H1 (cell line): ENCODE measurements around the gene GLIS2. TPM values are rescaled to one million over a fixed set of nuclear protein-coding genes. Genes with fewer than 3 reads are reported as not detected.

Source experiments
- CTCF ChIA-PET: fragments of 300-600 bp; sonication (Branson Sonifier 250); formaldehyde crosslinking; loops from one replicate; lab custom pipeline; 2021; ENCODE audit not compliant: partially characterized antibody; lab: Charles Lee
- POLR2A ChIA-PET: fragments of 300-600 bp; sonication (Branson Sonifier 250); formaldehyde crosslinking; loops from one replicate; lab custom pipeline; 2021; ENCODE audit warnings: inconsistent platforms; ENCODE audit not compliant: partially characterized antibody; lab: Charles Lee
- DNase-seq, 2 experiments: peaks; one replicate each; pipeline versions ENCODE4 v3.0.0 to v3.0.0-alpha.2; 2010 to 2022; ENCODE audit warnings: low spot score in 2 of 2, low read depth in 1 of 2, mixed read lengths in 1 of 2
- FAIRE-seq: peaks from 2 replicates; lab custom pipeline; 2011; peaks lifted over from hg19 to GRCh38; lab: Jason Lieb, UNC
- H2AFZ ChIP-seq: 2 replicates; pipeline ENCODE4 v1.8.1; 2012; ENCODE audit warnings: low read length, inconsistent platforms
- H2AK5ac ChIP-seq: 2 replicates; pipeline ENCODE4 v1.6.1; 2013; ENCODE audit warnings: low read depth, low read length
- H2BK120ac ChIP-seq: replicated peaks from 2 replicates; pipeline ENCODE3; 2013; ENCODE audit warnings: low read depth, low read length, inconsistent platforms
- H2BK12ac ChIP-seq: 2 replicates; pipeline ENCODE4 v1.6.1; 2013; ENCODE audit warnings: low read depth, low read length
- H2BK15ac ChIP-seq: 2 replicates; pipeline ENCODE4 v1.6.1; 2013; ENCODE audit warnings: low read length
- H2BK20ac ChIP-seq: 2 replicates; pipeline ENCODE4 v1.6.1; 2013; ENCODE audit warnings: low read length
- H2BK5ac ChIP-seq: 2 replicates; pipeline ENCODE4 v1.6.1; 2013; ENCODE audit warnings: low read depth, low read length
- H3K14ac ChIP-seq: 2 replicates; pipeline ENCODE4 v1.6.1; 2013; ENCODE audit warnings: inconsistent platforms; ENCODE audit not compliant: insufficient read length
- H3K18ac ChIP-seq: 2 replicates; pipeline ENCODE4 v1.6.1; 2013; ENCODE audit warnings: low read length; ENCODE audit errors: extremely low read depth
- H3K23ac ChIP-seq: 2 replicates; pipeline ENCODE4 v1.6.1; 2013; ENCODE audit warnings: inconsistent platforms; ENCODE audit not compliant: insufficient read length
- H3K23me2 ChIP-seq: 2 replicates; pipeline ENCODE4 v1.6.1; 2013; ENCODE audit warnings: low read depth, low read length
- H3K27ac ChIP-seq: 2 replicates; pipeline ENCODE4 v1.6.1; 2011; ENCODE audit warnings: low read depth, low read length, inconsistent platforms
- H3K27me3 ChIP-seq, 4 experiments: replicated peaks in 1 of 4; 1 replicate in 1 of 4; 2 replicates in 3 of 4; pipeline versions ENCODE4 v1.6.1 to v1.8.1; 2011 to 2013; ENCODE audit warnings: low read length in 3 of 4, mild to moderate bottlenecking in 3 of 4, inconsistent platforms in 2 of 4, mixed read lengths in 2 of 4, moderate library complexity in 1 of 4; ENCODE audit not compliant: control insufficient read depth in 3 of 4, insufficient read depth in 3 of 4; ENCODE audit errors: extremely low read depth in 1 of 4
- H3K36me3 ChIP-seq, 4 experiments: 2 replicates each; pipeline versions ENCODE4 v1.6.1 to v1.8.1; 2011 to 2013; ENCODE audit warnings: mild to moderate bottlenecking in 4 of 4, low read length in 3 of 4, moderate library complexity in 2 of 4, control low read depth in 1 of 4, inconsistent platforms in 1 of 4; ENCODE audit not compliant: insufficient read depth in 4 of 4, control insufficient read depth in 2 of 4
- H3K4ac ChIP-seq: replicated peaks from 2 replicates; pipeline ENCODE3; 2013; ENCODE audit warnings: low read length, low read depth, mixed read lengths, inconsistent platforms; ENCODE audit not compliant: insufficient read length
- H3K4me1 ChIP-seq, 4 experiments: replicated peaks in 1 of 4; 1 replicate in 1 of 4; 2 replicates in 3 of 4; pipeline versions ENCODE4 v1.6.1 to v1.8.1; 2011 to 2013; ENCODE audit warnings: low read length in 3 of 4, inconsistent platforms in 2 of 4, mixed read lengths in 1 of 4; ENCODE audit not compliant: insufficient read depth in 4 of 4, control insufficient read depth in 3 of 4
- H3K4me2 ChIP-seq, 2 experiments: 2 replicates each; pipeline versions ENCODE4 v1.6.1 to v1.8.1; 2011 to 2013; ENCODE audit warnings: low read depth in 2 of 2, low read length in 2 of 2, control low read depth in 1 of 2, inconsistent platforms in 1 of 2, mild to moderate bottlenecking in 1 of 2; ENCODE audit not compliant: insufficient read depth in 1 of 2
- H3K4me3 ChIP-seq, 4 experiments: fragments of 200-600, 300-600 bp in 1 of 4; sonication (generic), shearing (Covaris generic), sonication (Bioruptor Twin) in 1 of 4; 2 replicates each; pipeline versions ENCODE4 v1.5.1 to v1.8.1; 2011 to 2016; ENCODE audit warnings: low read length in 4 of 4, low read depth in 3 of 4, control low read depth in 2 of 4, inconsistent platforms in 2 of 4, mild to moderate bottlenecking in 2 of 4, mixed read lengths in 1 of 4, moderate library complexity in 1 of 4; ENCODE audit not compliant: insufficient read depth in 2 of 4; ENCODE audit errors: extremely low read depth in 1 of 4
- H3K56ac ChIP-seq: replicated peaks from 2 replicates; pipeline ENCODE3; 2013; ENCODE audit warnings: low read depth, mild to moderate bottlenecking, mixed read lengths, low read length, inconsistent platforms; ENCODE audit not compliant: insufficient read length
- H3K79me1 ChIP-seq: 2 replicates; pipeline ENCODE4 v1.6.1; 2013; ENCODE audit warnings: low read depth, low read length, control low read depth
- H3K79me2 ChIP-seq, 2 experiments: 2 replicates each; pipeline versions ENCODE4 v1.6.1 to v1.8.1; 2012 to 2013; ENCODE audit warnings: low read length in 2 of 2, mild to moderate bottlenecking in 2 of 2, inconsistent platforms in 1 of 2; ENCODE audit not compliant: insufficient read depth in 2 of 2, control insufficient read depth in 1 of 2
- H3K9ac ChIP-seq, 4 experiments: replicated peaks in 1 of 4; 1 replicate in 1 of 4; 2 replicates in 3 of 4; pipeline versions ENCODE4 v1.6.1 to v1.8.1; 2011 to 2013; ENCODE audit warnings: low read depth in 3 of 4, low read length in 3 of 4, control low read depth in 2 of 4, mild to moderate bottlenecking in 2 of 4, moderate library complexity in 2 of 4, inconsistent platforms in 1 of 4; ENCODE audit errors: extremely low read depth in 1 of 4
- H3K9me3 ChIP-seq, 2 experiments: 2 replicates each; pipeline versions ENCODE4 v1.6.1 to v1.8.1; 2012 to 2013; ENCODE audit warnings: mild to moderate bottlenecking in 2 of 2, moderate library complexity in 2 of 2, control low read depth in 1 of 2, inconsistent platforms in 1 of 2, low read depth in 1 of 2, low read length in 1 of 2, mixed read lengths in 1 of 2; ENCODE audit not compliant: insufficient read depth in 2 of 2
- H4K20me1 ChIP-seq, 2 experiments: replicated peaks in 1 of 2; 2 replicates each; pipeline versions ENCODE3 to v1.8.1; 2011 to 2013; ENCODE audit warnings: inconsistent platforms in 2 of 2, low read length in 2 of 2, mild to moderate bottlenecking in 1 of 2; ENCODE audit not compliant: insufficient read depth in 2 of 2, control insufficient read depth in 1 of 2
- H4K5ac ChIP-seq: 2 replicates; pipeline ENCODE4 v1.6.1; 2013; ENCODE audit warnings: low read length, low read depth, mixed read lengths, inconsistent platforms; ENCODE audit not compliant: insufficient read length
- H4K8ac ChIP-seq: 2 replicates; pipeline ENCODE4 v1.8.0; 2013; ENCODE audit warnings: mild to moderate bottlenecking, moderate library complexity, low read length, inconsistent platforms; ENCODE audit not compliant: insufficient read depth; ENCODE audit errors: extremely low read depth
- H4K91ac ChIP-seq: replicated peaks from 2 replicates; pipeline ENCODE3; 2013; ENCODE audit warnings: low read length, mixed read lengths, inconsistent platforms; ENCODE audit not compliant: insufficient read length
- CTCF ChIP-seq, 3 experiments: IDR thresholded peaks; 1 replicate in 2 of 3; 2 replicates in 1 of 3; pipeline versions ENCODE4 v1.5.1 to v1.6.1; 2011; ENCODE audit warnings: low read length in 3 of 3, mild to moderate bottlenecking in 3 of 3, inconsistent platforms in 2 of 3, low read depth in 1 of 3, moderate library complexity in 1 of 3; ENCODE audit not compliant: insufficient read depth in 1 of 3; ENCODE audit errors: control extremely low read depth in 1 of 3
- POLR2A ChIP-seq, 2 experiments: IDR thresholded peaks; 1 replicate in 1 of 2; 2 replicates in 1 of 2; pipeline ENCODE4 v1.6.1; 2011; ENCODE audit warnings: low read depth in 2 of 2, low read length in 2 of 2, mild to moderate bottlenecking in 2 of 2; ENCODE audit errors: control extremely low read depth in 1 of 2
- WGBS, 2 experiments: shearing (Covaris generic) in 1 of 2; methylation state at CpG; one replicate each; pipeline versions ENCODE4 v1.1.6 to v1.1.7; 2013 to 2015; ENCODE audit warnings: low lambda C conversion rate in 2 of 2, mixed read lengths in 2 of 2, inconsistent platforms in 1 of 2, low coverage in 1 of 2, missing lambda C conversion rate in 1 of 2; ENCODE audit not compliant: insufficient replicate concordance in 2 of 2, insufficient coverage in 1 of 2, insufficient read length in 1 of 2; ENCODE audit errors: extremely low coverage in 1 of 2, missing lambda C conversion rate in 1 of 2; 5-methylcytosine and 5-hydroxymethylcytosine counted together
- polyA plus RNA-seq, 7 experiments: library from polyadenylated mRNA; depleted of rRNA in 3 of 7; stranded (reverse) in 5 of 7; unstranded in 2 of 7; fragments of >200 nt in 5 of 7; fragments of 200-250 nt in 2 of 7; gene quantifications; 1 replicate in 5 of 7; 2 replicates in 1 of 7; 4 replicates in 1 of 7; pipeline versions ENCODE4 v1.2.1 to v1.2.3, GENCODE V29; 2011 to 2013; ENCODE audit warnings: missing spikeins in 2 of 7, mixed read lengths in 2 of 7
- total RNA-seq: library from RNA; stranded (reverse); fragmentation: NEBNext Ultra II Directional; extraction: Animal tissue kit (Norgen Biotek cat#: 25700); gene quantifications from 2 replicates; pipeline ENCODE4 v1.2.1, GENCODE V29; 2021

GLIS2 gene
- total and polyA plus RNA-seq, 2 of the 8 experiments (the other 6 are each of a cell fraction or from before 2014, with no cell fraction given) = 4.3 to 17.4 TPM

GRCh38 chr16:4337540-4338088, 21.7 kb downstream of the GLIS2 start:
- Histone ChIP-seq H2BK20ac (no peak overlapping the region), H4K20me1 (peaks cover 21 to 25% of the 10 kb centered on the region in 2 experiments), H2BK15ac (no peak overlapping the region), H4K5ac (no peak overlapping the region), H4K91ac (no peak overlapping the region), H3K14ac (no peak overlapping the region), H2AFZ (no peak overlapping the region), H2BK120ac (no peak overlapping the region), H3K9me3 (no peaks in the 10 kb centered on the region), H3K23ac (no peak overlapping the region), H3K9ac (no peak overlapping the region), H3K4me2 (no peak overlapping the region), H4K8ac (no peak overlapping the region; the same call in 1 of the 2 replicates), H2AK5ac (no peak overlapping the region), H3K4ac (no peak overlapping the region), H3K27me3 (no peaks in the 10 kb centered on the region), H3K79me2 (no peaks in the 10 kb centered on the region; a peak in 1 of 4 replicates), H3K23me2 (no peaks in the 10 kb centered on the region), H3K27ac (no peak overlapping the region), H2BK12ac (no peak overlapping the region), H3K36me3 (peaks cover 0 to 15% (median 9%) of the 10 kb centered on the region in 4 experiments; a peak in 4 of 8 replicates), H3K18ac (no peak overlapping the region), H2BK5ac (no peak overlapping the region), H3K79me1 (peaks cover under 1% of the 10 kb centered on the region), H3K56ac (no peak overlapping the region), H3K4me3 (no peak overlapping the region), H3K4me1 (no peaks in the 10 kb centered on the region; a peak in 3 of 7 replicates)
- TF ChIP-seq POLR2A (IDR thresholded peaks at IDR 0.05; ENCODE audit: control extremely low read depth in 1 of 2, low read depth in 2 of 2, low read length in 2 of 2) = peak in 1 of 2 experiments; percentile 36; a peak in 1 of 3 replicates
- no peak for TF ChIP-seq CTCF (IDR thresholded peaks at IDR 0.05; ENCODE audit: control extremely low read depth in 1 of 3, insufficient read depth in 1 of 3, low read depth in 1 of 3, low read length in 3 of 3)
- WGBS, 2 experiments = 87% methylated on average over 12 of the region's 12 CpGs; no CpG with 5 or more reads in 1 of the 2 experiments
- CTCF ChIA-PET = interaction anchor here (1.6 to 17.1 kb wide), 10 partner anchors 10 to 84 kb away, joined by 4 to 211 read pairs (median 8); no protein-coding TSS in a partner anchor
- POLR2A ChIA-PET = interaction anchor here (0.6 to 16.2 kb wide), 13 partner anchors 8 to 115 kb away, joined by 3 to 154 read pairs (median 4); partner anchors contain the start of genes PAM16 and TFAP4
- FAIRE-seq (no peak), DNase-seq (no peak)
